CD4-positive, alpha-beta memory T cell (primary cell): ENCODE measurements around the gene FAF1. TPM values are rescaled to one million over a fixed set of nuclear protein-coding genes. Genes with fewer than 3 reads are reported as not detected.
A peak's percentile ranks its signal among the peaks of the same experiment; 100 is the strongest.
"Not testable (repeated sequence)": the region's sequence is repeated elsewhere in the genome, so short reads cannot be mapped to it uniquely, and the experiment has no call there.

Source experiments
- CTCF ChIA-PET: fragments of 350-600 bp; sonication (Branson Sonifier 250); formaldehyde crosslinking; loops from one replicate; lab custom pipeline; 2021; ENCODE audit warnings: inconsistent platforms; ENCODE audit not compliant: partially characterized antibody; lab: Charles Lee
- POLR2A ChIA-PET: fragments of 350-600 bp; sonication (Branson Sonifier 250); formaldehyde crosslinking; loops from one replicate; lab custom pipeline; 2021; ENCODE audit not compliant: partially characterized antibody; lab: Charles Lee
- DNase-seq, 5 donors: peaks; one replicate each; pipeline versions ENCODE4 v3.0.0 to v3.0.0-alpha.2; 2020 to 2022; ENCODE audit warnings: mixed read lengths in 1 of 5
- H3K27ac ChIP-seq: one replicate; pipeline ENCODE4 v1.7.0; 2013; ENCODE audit warnings: low read depth, low read length
- H3K27me3 ChIP-seq: 2 replicates; pipeline ENCODE4 v1.7.0; 2013; ENCODE audit warnings: mild to moderate bottlenecking, low read length, moderate library complexity; ENCODE audit not compliant: insufficient read depth
- H3K36me3 ChIP-seq: 2 replicates; pipeline ENCODE4 v1.7.0; 2013; ENCODE audit warnings: mild to moderate bottlenecking, low read length, moderate library complexity; ENCODE audit not compliant: insufficient read depth
- H3K4me1 ChIP-seq: 2 replicates; pipeline ENCODE4 v1.7.0; 2013; ENCODE audit warnings: mild to moderate bottlenecking, low read length, moderate library complexity; ENCODE audit not compliant: insufficient read depth
- H3K4me3 ChIP-seq, 2 donors: one replicate each; pipeline ENCODE4 v1.7.0; 2013; ENCODE audit warnings: low read length in 2 of 2, mild to moderate bottlenecking in 1 of 2
- H3K9me3 ChIP-seq, 2 donors: one replicate each; pipeline ENCODE4 v1.7.0; 2013; ENCODE audit warnings: low read length in 2 of 2, control low read depth in 1 of 2; ENCODE audit not compliant: control insufficient read depth in 1 of 2
- H3K27ac Mint-ChIP-seq, 7 donors: one replicate each; pipeline ENCODE4 v1.8.0; 2020 to 2021; ENCODE audit warnings: mixed read lengths in 7 of 7, mild to moderate bottlenecking in 6 of 7, inconsistent platforms in 3 of 7, moderate library complexity in 3 of 7
- H3K27me3 Mint-ChIP-seq, 2 donors: one replicate each; pipeline ENCODE4 v1.8.0; 2020 to 2021; ENCODE audit warnings: mixed read lengths in 2 of 2
- H3K36me3 Mint-ChIP-seq, 2 donors: one replicate each; pipeline ENCODE4 v1.8.0; 2020 to 2021; ENCODE audit warnings: mixed read lengths in 2 of 2, inconsistent platforms in 1 of 2, mild to moderate bottlenecking in 1 of 2
- H3K4me1 Mint-ChIP-seq, 4 donors: one replicate each; pipeline ENCODE4 v1.8.0; 2020 to 2021; ENCODE audit warnings: mixed read lengths in 4 of 4, mild to moderate bottlenecking in 1 of 4
- H3K4me3 Mint-ChIP-seq, 8 donors: one replicate each; pipeline ENCODE4 v1.8.0; 2020 to 2021; ENCODE audit warnings: mixed read lengths in 8 of 8, mild to moderate bottlenecking in 7 of 8, moderate library complexity in 6 of 8, inconsistent platforms in 3 of 8
- H3K9me3 Mint-ChIP-seq, 8 donors: one replicate each; pipeline ENCODE4 v1.8.0; 2020 to 2021; ENCODE audit warnings: mixed read lengths in 8 of 8, mild to moderate bottlenecking in 5 of 8, inconsistent platforms in 3 of 8, moderate library complexity in 1 of 8
- intact Hi-C: fragments of 100-400 bp; cut with micrococcal nuclease; formaldehyde crosslinking; loops from one replicate; pipeline ENCODE4 v1.15.1; 2023
- polyA plus RNA-seq, 2 donors: library from polyadenylated mRNA; unstranded; fragments of 300-500 nt; fragmentation: Illumina TruSeq; gene quantifications; one replicate each; pipeline ENCODE4 v1.2.3, GENCODE V29; 2021
- total RNA-seq, 2 experiments: library from RNA; stranded (reverse); gene quantifications; one replicate each; pipeline ENCODE4 v1.2.3, GENCODE V29; 2021

The FAF1 gene
- total and polyA plus RNA-seq, 4 experiments from 2014 or later: 36.0 to 60.2 (median 53.9) TPM

DNA sequence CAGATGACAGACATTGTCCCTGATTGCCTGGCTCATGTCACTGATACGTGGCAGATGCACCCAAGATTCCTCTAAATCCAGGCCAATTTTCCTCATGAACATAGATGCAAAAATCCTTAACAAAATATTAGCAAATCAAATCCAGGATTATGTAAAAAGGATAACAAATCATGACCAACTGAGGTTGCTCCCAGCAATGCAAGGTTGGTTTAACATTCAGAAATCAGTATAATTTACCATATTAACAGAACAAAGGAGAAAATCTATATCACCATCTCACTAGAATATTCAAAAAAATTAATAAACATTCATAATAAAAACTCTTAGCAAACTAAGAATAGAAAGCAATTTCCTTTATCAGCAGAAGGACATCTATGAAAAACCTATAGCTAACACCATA lies 39.7 kb downstream of the FAF1 start:
- peaks cover 24 to 27% of the 10 kb centered on the region in 2 donors for H3K36me3 Mint-ChIP-seq

DNA sequence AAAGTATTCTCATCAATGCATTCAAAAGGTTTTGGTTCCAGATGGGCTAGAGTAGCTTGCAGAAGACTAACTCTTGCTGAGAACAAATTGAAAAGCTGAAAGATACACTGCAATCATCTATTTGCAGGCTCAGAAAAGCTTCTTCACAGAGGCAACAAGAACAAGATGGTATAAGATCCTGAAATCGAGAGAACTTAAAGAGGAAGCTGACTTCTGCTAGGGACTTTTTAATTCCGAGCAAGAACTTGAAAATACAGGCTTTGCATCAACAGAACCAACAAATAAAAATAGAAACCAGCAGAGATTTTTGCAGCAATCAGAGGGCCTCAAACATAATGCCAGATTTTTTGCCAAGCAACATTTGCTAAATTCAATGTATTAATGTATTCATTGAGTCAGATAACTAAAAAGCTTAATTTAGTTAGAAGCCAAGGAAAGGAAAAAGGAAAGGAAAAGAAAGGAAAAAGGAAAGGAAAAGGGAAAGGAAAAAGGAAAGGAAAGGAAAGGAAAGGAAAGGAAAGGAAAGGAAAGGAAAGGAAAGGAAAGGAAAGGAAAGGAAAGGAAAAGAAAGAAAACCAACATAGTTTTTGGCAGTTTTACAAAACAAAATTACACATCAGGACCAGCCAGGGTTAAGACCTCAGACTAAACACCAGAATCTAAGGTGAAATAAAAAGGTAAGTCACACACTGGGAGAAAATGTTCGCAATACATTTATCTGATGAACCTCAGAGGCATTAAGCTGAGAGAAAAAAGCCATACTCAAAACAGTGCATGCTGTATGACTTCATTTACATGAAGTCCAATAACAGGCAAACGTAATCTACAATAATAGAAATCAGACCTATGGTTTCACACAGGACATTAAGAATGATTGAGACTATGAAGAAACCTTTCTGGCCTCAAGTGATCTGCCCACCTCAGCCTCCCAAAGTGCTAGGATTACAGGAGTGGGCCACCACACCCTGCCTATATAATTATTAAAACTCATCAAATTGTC lies 42.6 kb downstream of the FAF1 start:
- H3K9me3 ChIP-seq: no peaks in the 10 kb centered on the region
- no peaks in the 10 kb centered on the region for H3K27me3 ChIP-seq
- peaks cover 0 to 4% (median 0%) of the 10 kb centered on the region in 8 donors for H3K9me3 Mint-ChIP-seq
- H3K4me1 Mint-ChIP-seq: peaks cover 12 to 39% (median 28%) of the 10 kb centered on the region in 4 donors
- H3K4me3 Mint-ChIP-seq: peak overlapping the region in 2 of 8 donors; percentile 13 to 67
- no peak overlapping the region for H3K27ac ChIP-seq
- H3K4me1 ChIP-seq: no peaks in the 10 kb centered on the region
- POLR2A ChIA-PET: interaction anchor here (0.7 kb wide), 1 partner anchor 357 kb away, joined by 3 read pairs; no protein-coding TSS in a partner anchor
- H3K27me3 Mint-ChIP-seq: no peaks in the 10 kb centered on the region
- H3K36me3 ChIP-seq: no peaks in the 10 kb centered on the region
- CTCF ChIA-PET: no interaction called here
- intact Hi-C loops: no loop called here
- no peak overlapping the region for H3K27ac Mint-ChIP-seq
- DNase-seq: no peak
- peaks cover 6 to 9% of the 10 kb centered on the region in 2 donors for H3K36me3 Mint-ChIP-seq
- H3K4me3 ChIP-seq: no peak overlapping the region

More for the DNA sequence above, 39.7 kb downstream of the FAF1 start:
- Mint-ChIP-seq H3K4me1 (peaks cover 13 to 33% (median 26%) of the 10 kb centered on the region in 4 donors), H3K4me3 (no peak overlapping the region), H3K27ac (no peak overlapping the region), H3K27me3 (no peaks in the 10 kb centered on the region), H3K9me3 (peaks cover 0 to 25% (median 9%) of the 10 kb centered on the region in 8 donors)
- intact Hi-C loops: loop anchor here (10.0 kb wide), 1 partner anchor 146 kb away; no protein-coding TSS in a partner anchor
- no peak overlapping the region for H3K4me3 ChIP-seq
- H3K27ac ChIP-seq: no peak overlapping the region
- no peaks in the 10 kb centered on the region for H3K36me3 ChIP-seq
- H3K27me3 ChIP-seq: no peaks in the 10 kb centered on the region
- POLR2A ChIA-PET: no interaction called here
- H3K4me1 ChIP-seq: no peaks in the 10 kb centered on the region
- peaks cover 0 to 7% of the 10 kb centered on the region in 2 donors for H3K9me3 ChIP-seq
- no peak for DNase-seq
- CTCF ChIA-PET: interaction anchor here (1.9 kb wide), 1 partner anchor 10 kb away, joined by 9 read pairs; no protein-coding TSS in a partner anchor

DNA sequence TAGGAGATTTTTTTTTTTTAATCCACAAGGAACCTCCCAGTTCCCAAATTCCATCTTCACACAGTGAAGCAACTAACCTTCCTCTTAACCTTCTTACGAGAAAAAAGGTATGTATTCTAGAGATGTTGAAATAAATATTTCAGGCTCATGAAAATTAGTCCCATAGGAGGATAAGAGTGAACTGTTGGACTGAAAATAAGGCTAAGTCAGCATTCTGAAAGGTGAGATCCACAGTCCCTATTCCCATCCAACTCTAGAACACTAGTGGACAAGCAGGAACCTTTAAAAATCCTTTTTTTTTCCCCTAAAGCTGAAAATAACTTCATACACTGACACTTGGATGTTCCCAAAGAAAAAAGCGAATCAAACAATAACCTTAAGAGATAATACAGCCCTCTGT lies 44.4 kb downstream of the FAF1 start:
- H3K27ac Mint-ChIP-seq: peak overlapping the region in 1 of 7 donors; percentile 14
- DNase-seq: no peak
- Histone ChIP-seq H3K4me3 (no peak overlapping the region), H3K9me3 (no peaks in the 10 kb centered on the region), H3K27me3 (no peaks in the 10 kb centered on the region), H3K36me3 (no peaks in the 10 kb centered on the region), H3K4me1 (no peaks in the 10 kb centered on the region), H3K27ac (no peak overlapping the region)
- H3K4me3 Mint-ChIP-seq: no peak overlapping the region
- peaks cover 0 to 5% of the 10 kb centered on the region in 2 donors for H3K36me3 Mint-ChIP-seq
- H3K4me1 Mint-ChIP-seq: peaks cover 8 to 35% (median 25%) of the 10 kb centered on the region in 4 donors
- H3K9me3 Mint-ChIP-seq: no peaks in the 10 kb centered on the region
- CTCF ChIA-PET: no interaction called here
- intact Hi-C loops: no loop called here
- POLR2A ChIA-PET: no interaction called here
- no peaks in the 10 kb centered on the region for H3K27me3 Mint-ChIP-seq

DNA sequence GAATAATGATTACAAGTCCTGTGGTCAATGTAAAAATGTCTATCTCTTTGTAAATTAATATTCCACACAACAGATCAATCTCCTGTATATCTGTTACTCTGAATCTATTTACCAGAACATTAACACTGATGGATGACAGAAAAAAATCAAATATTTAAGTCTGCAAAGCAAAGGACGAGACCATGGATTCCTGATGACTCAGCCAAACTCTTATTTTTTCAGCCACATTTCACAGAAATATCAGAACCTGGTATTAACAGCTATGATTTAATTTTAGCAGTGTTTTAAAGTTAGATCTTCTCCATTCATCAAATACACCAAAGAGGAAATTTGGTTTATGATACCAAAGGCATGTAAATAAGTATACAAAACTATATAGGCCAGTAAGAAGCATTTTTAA lies 46.1 kb downstream of the FAF1 start:
- intact Hi-C loops: no loop called here
- Histone ChIP-seq H3K9me3 (no peaks in the 10 kb centered on the region), H3K36me3 (no peaks in the 10 kb centered on the region), H3K27me3 (no peaks in the 10 kb centered on the region), H3K4me1 (no peaks in the 10 kb centered on the region), H3K4me3 (no peak overlapping the region), H3K27ac (no peak overlapping the region)
- H3K36me3 Mint-ChIP-seq: peaks cover 1 to 5% of the 10 kb centered on the region in 2 donors
- DNase-seq: no peak
- POLR2A ChIA-PET: no interaction called here
- no peaks in the 10 kb centered on the region for H3K27me3 Mint-ChIP-seq
- H3K27ac Mint-ChIP-seq: no peak overlapping the region
- H3K4me1 Mint-ChIP-seq: peaks cover 8 to 35% (median 25%) of the 10 kb centered on the region in 4 donors
- peaks cover 0 to 2% (median 0%) of the 10 kb centered on the region in 8 donors for H3K9me3 Mint-ChIP-seq
- H3K4me3 Mint-ChIP-seq: no peak overlapping the region
- CTCF ChIA-PET: no interaction called here

DNA sequence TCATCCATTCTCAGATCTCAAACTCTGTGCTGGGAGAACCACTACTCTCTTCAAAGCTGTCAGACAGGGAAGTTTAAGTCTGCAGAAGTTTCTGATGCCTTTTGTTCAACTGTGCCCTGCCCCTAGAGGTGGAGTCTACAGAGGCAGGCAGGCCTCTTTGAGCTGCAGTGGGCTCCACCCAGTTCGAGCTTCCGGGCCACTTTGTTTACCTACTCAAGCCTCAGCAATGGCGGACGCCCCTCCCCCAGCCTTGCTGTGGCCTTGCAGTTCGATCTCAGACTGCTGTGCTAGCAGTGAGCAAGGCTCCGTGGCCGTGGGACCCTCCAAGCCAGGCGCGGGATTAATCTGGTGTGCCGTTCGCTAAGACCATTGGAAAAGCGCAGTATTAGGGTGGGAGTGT lies 49.7 kb downstream of the FAF1 start:
- H3K36me3 Mint-ChIP-seq, DNase-seq, H3K27me3 ChIP-seq, H3K9me3 ChIP-seq, POLR2A ChIA-PET, intact Hi-C loops, H3K4me3 ChIP-seq, H3K4me3 Mint-ChIP-seq, H3K36me3 ChIP-seq, H3K27ac ChIP-seq, H3K4me1 ChIP-seq, H3K27ac Mint-ChIP-seq, H3K27me3 Mint-ChIP-seq: not testable (repeated sequence)
- Mint-ChIP-seq H3K4me1 (peaks cover 11 to 42% (median 16%) of the 10 kb centered on the region in 4 donors), H3K9me3 (peaks cover 0 to 16% (median 2%) of the 10 kb centered on the region in 8 donors)
- CTCF ChIA-PET: interaction anchor here (1.2 kb wide), 1 partner anchor 281 kb away, joined by 4 read pairs; no protein-coding TSS in a partner anchor

DNA sequence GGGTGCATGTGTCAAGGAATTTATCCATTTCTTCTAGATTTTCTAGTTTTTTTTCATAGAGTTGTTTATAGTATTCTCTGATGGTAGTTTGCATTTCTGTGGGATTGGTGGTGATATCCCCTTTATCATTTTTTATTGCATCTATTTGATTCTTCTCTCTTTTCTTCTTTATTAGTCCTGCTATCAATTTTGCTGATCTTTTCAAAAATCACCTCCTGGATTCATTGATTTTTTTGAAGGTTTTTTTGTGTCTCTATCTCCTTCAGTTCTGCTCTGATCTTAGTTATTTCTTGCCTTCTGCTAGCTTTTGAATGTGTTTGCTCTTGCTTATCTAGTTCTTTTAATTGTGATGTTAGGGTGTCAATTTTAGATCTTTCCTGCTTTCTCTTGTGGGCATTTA lies 52.5 kb downstream of the FAF1 start:
- H3K27me3 Mint-ChIP-seq, POLR2A ChIA-PET, intact Hi-C loops, CTCF ChIA-PET, H3K4me3 ChIP-seq, H3K4me3 Mint-ChIP-seq, DNase-seq, H3K27ac Mint-ChIP-seq, H3K36me3 ChIP-seq, H3K27me3 ChIP-seq, H3K4me1 ChIP-seq, H3K9me3 ChIP-seq, H3K36me3 Mint-ChIP-seq, H3K27ac ChIP-seq: not testable (repeated sequence)
- Mint-ChIP-seq H3K9me3 (peaks cover 0 to 16% (median 2%) of the 10 kb centered on the region in 8 donors), H3K4me1 (peaks cover 10 to 35% (median 23%) of the 10 kb centered on the region in 4 donors)

DNA sequence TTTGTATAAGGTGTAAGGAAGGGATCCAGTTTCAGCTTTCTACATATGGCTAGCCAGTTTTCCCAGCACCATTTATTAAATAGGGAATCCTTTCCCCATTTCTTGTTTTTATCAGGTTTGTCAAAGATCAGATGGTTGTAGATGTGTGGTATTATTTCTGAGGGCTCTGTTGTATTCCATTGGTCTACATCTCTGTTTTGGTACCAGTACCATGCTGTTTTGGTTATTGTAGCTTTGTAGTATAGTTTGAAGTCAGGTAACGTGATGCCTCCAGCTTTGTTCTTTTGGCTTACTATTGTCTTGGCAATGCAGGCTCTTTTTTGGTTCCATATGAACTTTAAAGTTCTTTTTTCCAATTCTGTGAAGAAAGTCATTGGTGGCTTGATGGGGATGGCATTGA lies 54.0 kb downstream of the FAF1 start:
- DNase-seq, POLR2A ChIA-PET, H3K27me3 Mint-ChIP-seq, H3K27ac Mint-ChIP-seq, intact Hi-C loops, H3K27ac ChIP-seq, H3K4me3 Mint-ChIP-seq, CTCF ChIA-PET, H3K4me1 ChIP-seq, H3K9me3 ChIP-seq, H3K4me3 ChIP-seq, H3K36me3 ChIP-seq, H3K27me3 ChIP-seq, H3K36me3 Mint-ChIP-seq: not testable (repeated sequence)
- H3K9me3 Mint-ChIP-seq: peaks cover 0 to 16% (median 2%) of the 10 kb centered on the region in 8 donors
- H3K4me1 Mint-ChIP-seq: peaks cover 10 to 38% (median 24%) of the 10 kb centered on the region in 4 donors
